Panc1 (cell line): ENCODE results near the gene GPR107. TPM values are rescaled to one million over a fixed set of nuclear protein-coding genes. Genes with fewer than 3 reads are reported as not detected.

Experiments used
- ATAC-seq: fragments of 200-7000 bp; cut with Tn5 transposase; 2 replicates; pipeline ENCODE4 v1.9.1; 2020; ENCODE audit warnings: mild to moderate bottlenecking, moderate library complexity
- BruUV-seq: library from RNA; stranded (reverse); fragments of 400-500 nt; replicated peaks from 2 replicates; lab custom pipeline; 2021; lab: Mats Ljungman, UMichigan
- CTCF ChIA-PET: fragments of 300-600 bp; sonication (Branson Sonifier 250); formaldehyde crosslinking; loops from one replicate; lab custom pipeline; 2022; ENCODE audit warnings: antibody characterized with exemption; lab: Charles Lee
- POLR2A ChIA-PET: fragments of 300-600 bp; sonication (Branson Sonifier 250); formaldehyde crosslinking; loops from one replicate; lab custom pipeline; 2022; ENCODE audit warnings: antibody characterized with exemption; lab: Charles Lee
- DNase-seq: peaks from one replicate; pipeline ENCODE4 v3.0.0-alpha.2; 2010; ENCODE audit warnings: low read depth, low spot score
- H3K27ac ChIP-seq: 2 replicates; pipeline ENCODE4 v1.5.1; 2011; ENCODE audit warnings: mild to moderate bottlenecking, low read length, inconsistent platforms
- H3K27me3 ChIP-seq: fragments of 200-500 bp; sonication (Bioruptor generic); 2 replicates; pipeline ENCODE4 v1.6.0; 2014; ENCODE audit warnings: low read length, inconsistent platforms; ENCODE audit not compliant: control insufficient read depth, insufficient read depth
- H3K36me3 ChIP-seq: fragments of 200-500 bp; sonication (Bioruptor generic); 2 replicates; pipeline ENCODE4 v1.5.1; 2014; ENCODE audit warnings: inconsistent platforms, mild to moderate bottlenecking, low read length, moderate library complexity; ENCODE audit not compliant: control insufficient read depth, insufficient read depth
- H3K4me1 ChIP-seq: 2 replicates; pipeline ENCODE4 v1.5.1; 2011; ENCODE audit warnings: inconsistent platforms, mild to moderate bottlenecking, low read length, moderate library complexity; ENCODE audit not compliant: control insufficient read depth, insufficient read depth
- H3K4me3 ChIP-seq, 2 experiments: 2 replicates each; pipeline ENCODE4 v1.5.1; 2011 to 2012; ENCODE audit warnings: low read depth in 2 of 2, low read length in 2 of 2, mild to moderate bottlenecking in 2 of 2, inconsistent platforms in 1 of 2, moderate library complexity in 1 of 2
- H3K9me3 ChIP-seq: fragments of 200-500 bp; sonication (Bioruptor generic); 2 replicates; pipeline ENCODE4 v1.5.1; 2014; ENCODE audit warnings: low read depth, mild to moderate bottlenecking, inconsistent platforms, low read length, moderate library complexity; ENCODE audit not compliant: control insufficient read depth, insufficient read depth
- POLR2AphosphoS5 ChIP-seq: IDR thresholded peaks from 2 replicates; pipeline ENCODE4 v1.6.1; 2012; ENCODE audit warnings: mild to moderate bottlenecking, low read depth, low read length, moderate library complexity
- REST ChIP-seq, 2 experiments: IDR thresholded peaks; 2 replicates each; pipeline ENCODE4 v1.6.1; 2011 to 2012; ENCODE audit warnings: low read depth in 2 of 2, control low read depth in 1 of 2, low read length in 1 of 2, mild to moderate bottlenecking in 1 of 2, moderate library complexity in 1 of 2; ENCODE audit not compliant: insufficient read depth in 1 of 2
- SIN3A ChIP-seq: IDR thresholded peaks from 2 replicates; pipeline ENCODE4 v1.6.1; 2012; ENCODE audit warnings: low read depth, mild to moderate bottlenecking, low read length, moderate library complexity, borderline replicate concordance; ENCODE audit not compliant: insufficient read depth
- TCF7L2 ChIP-seq: IDR thresholded peaks from 2 replicates; pipeline ENCODE4 v1.6.1; 2011; ENCODE audit warnings: mild to moderate bottlenecking, low read depth, low read length, inconsistent platforms
- in situ Hi-C: cut with HindIII; loops from 2 replicates; pipeline ENCODE4 v1.10.0; 2016; ENCODE audit warnings: low sequenced_read_pairs, low pct_unique_long_range_greater_than_20kb
- intact Hi-C: fragments of 100-400 bp; cut with micrococcal nuclease; formaldehyde crosslinking; loops from one replicate; pipeline ENCODE4 v1.10.0; 2022; ENCODE audit not compliant: unreplicated experiment
- total RNA-seq: library from RNA; stranded (reverse); gene quantifications from one replicate; pipeline ENCODE4 v1.2.1, GENCODE V29; 2021; ENCODE audit not compliant: unreplicated experiment
- TF ChIP-seq, protein P1 (sequence below): fragments of 450-650 bp; IDR thresholded peaks from 2 replicates; pipeline ENCODE4 v1.5.1; 2017; ENCODE audit warnings: mild to moderate bottlenecking

Gene GPR107
- total RNA-seq, 1 experiment from 2014 or later = 43.0 TPM

DNA sequence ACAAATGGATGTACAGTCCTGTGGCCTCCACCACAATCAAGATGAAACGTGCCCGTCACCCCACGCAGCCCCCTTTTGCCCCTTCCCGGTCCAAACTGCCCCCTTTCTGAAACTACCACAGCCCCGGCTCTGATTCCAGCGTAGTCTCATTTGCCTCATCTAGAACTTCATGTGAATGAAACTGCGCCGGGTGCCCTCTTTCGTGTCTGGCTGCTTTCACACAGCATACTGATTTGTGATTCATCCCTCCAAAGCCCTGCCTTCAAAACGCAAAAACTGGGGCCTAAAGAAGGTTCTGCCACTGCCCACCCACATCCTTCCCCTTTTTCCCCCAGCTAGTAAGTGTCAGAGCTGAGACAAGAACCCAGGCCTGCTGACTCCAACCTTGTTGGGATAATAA lies 87.0 kb downstream of the GPR107 start:
- intact Hi-C loops = no loop called here
- ChIA-PET POLR2A (no interaction called here), CTCF (no interaction called here)
- TF ChIP-seq, protein P1, sequence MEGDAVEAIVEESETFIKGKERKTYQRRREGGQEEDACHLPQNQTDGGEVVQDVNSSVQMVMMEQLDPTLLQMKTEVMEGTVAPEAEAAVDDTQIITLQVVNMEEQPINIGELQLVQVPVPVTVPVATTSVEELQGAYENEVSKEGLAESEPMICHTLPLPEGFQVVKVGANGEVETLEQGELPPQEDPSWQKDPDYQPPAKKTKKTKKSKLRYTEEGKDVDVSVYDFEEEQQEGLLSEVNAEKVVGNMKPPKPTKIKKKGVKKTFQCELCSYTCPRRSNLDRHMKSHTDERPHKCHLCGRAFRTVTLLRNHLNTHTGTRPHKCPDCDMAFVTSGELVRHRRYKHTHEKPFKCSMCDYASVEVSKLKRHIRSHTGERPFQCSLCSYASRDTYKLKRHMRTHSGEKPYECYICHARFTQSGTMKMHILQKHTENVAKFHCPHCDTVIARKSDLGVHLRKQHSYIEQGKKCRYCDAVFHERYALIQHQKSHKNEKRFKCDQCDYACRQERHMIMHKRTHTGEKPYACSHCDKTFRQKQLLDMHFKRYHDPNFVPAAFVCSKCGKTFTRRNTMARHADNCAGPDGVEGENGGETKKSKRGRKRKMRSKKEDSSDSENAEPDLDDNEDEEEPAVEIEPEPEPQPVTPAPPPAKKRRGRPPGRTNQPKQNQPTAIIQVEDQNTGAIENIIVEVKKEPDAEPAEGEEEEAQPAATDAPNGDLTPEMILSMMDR = no peak
- TF ChIP-seq REST (IDR thresholded peaks at IDR 0.05; ENCODE audit: insufficient read depth in 1 of 2, low read depth in 2 of 2, low read length in 1 of 2) (no peak), POLR2AphosphoS5 (no peak), SIN3A (no peak), TCF7L2 (no peak)
- Histone ChIP-seq H3K27ac (no peak overlapping the region), H3K4me1 (no peaks in the 10 kb centered on the region), H3K36me3 (no peaks in the 10 kb centered on the region), H3K27me3 (no peaks in the 10 kb centered on the region), H3K4me3 (no peak overlapping the region), H3K9me3 (no peaks in the 10 kb centered on the region)
- no peak for ATAC-seq
- no TSS peak for BruUV-seq
- in situ Hi-C loops = no loop called here
- DNase-seq = no peak

DNA sequence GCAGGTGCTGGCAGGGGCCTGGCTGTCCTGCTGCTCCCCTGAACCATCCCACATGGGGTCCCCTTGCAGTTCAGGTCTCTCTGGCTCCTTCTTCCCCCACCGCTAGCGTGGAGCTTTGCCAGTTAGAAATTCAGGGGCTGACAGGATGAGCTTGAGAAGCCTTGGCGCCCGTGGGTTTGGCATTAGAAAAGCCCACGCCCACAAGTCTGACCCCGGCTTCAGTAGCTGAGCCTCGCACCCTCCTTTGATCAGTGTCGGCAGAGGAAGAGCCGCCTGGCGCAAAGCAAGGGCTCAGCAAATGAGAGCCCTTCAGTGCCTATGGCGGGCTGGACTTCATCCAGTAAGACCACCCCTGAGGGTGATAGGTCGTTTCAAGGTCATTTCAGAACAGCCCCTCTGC lies 88.3 kb downstream of the GPR107 start:
- no peaks in the 10 kb centered on the region for H3K36me3 ChIP-seq
- CTCF ChIA-PET = no interaction called here
- no peaks in the 10 kb centered on the region for H3K4me1 ChIP-seq
- no peak for ATAC-seq
- in situ Hi-C loops (no loop called here), intact Hi-C loops (no loop called here)
- TF ChIP-seq POLR2AphosphoS5 = no peak
- no peak for TF ChIP-seq SIN3A
- TF ChIP-seq, protein P1 = no peak
- TF ChIP-seq REST (IDR thresholded peaks at IDR 0.05; ENCODE audit: insufficient read depth in 1 of 2, low read depth in 2 of 2, low read length in 1 of 2) = no peak
- no peak for TF ChIP-seq TCF7L2
- DNase-seq = no peak
- POLR2A ChIA-PET = no interaction called here
- no peak overlapping the region for H3K4me3 ChIP-seq
- BruUV-seq = no TSS peak
- no peaks in the 10 kb centered on the region for H3K27me3 ChIP-seq
- no peaks in the 10 kb centered on the region for H3K9me3 ChIP-seq
- H3K27ac ChIP-seq = no peak overlapping the region
